Vagina (tissue), 2 donors: ENCODE results near the gene GDI1. TPM values are rescaled to one million over a fixed set of nuclear protein-coding genes. Genes with fewer than 3 reads are reported as not detected.

Experiments used
- DNase-seq, 2 donors: peaks; one replicate each; pipeline ENCODE4 v3.0.0-alpha.2; 2017; ENCODE audit errors: extremely low spot score in 2 of 2
- H3K27ac ChIP-seq: fragments of 200-600 bp; sonication (generic); one replicate; pipeline ENCODE4 v1.5.1; 2019
- H3K27me3 ChIP-seq: fragments of 200-600 bp; sonication (generic); one replicate; pipeline ENCODE4 v1.5.1; 2019
- H3K36me3 ChIP-seq, 2 donors: fragments of 200-600 bp; sonication (generic); one replicate each; pipeline ENCODE4 v1.5.1; 2017 to 2019
- H3K4me1 ChIP-seq: fragments of 200-600 bp; sonication (generic); one replicate; pipeline ENCODE4 v1.5.1; 2019
- H3K4me3 ChIP-seq, 2 donors: fragments of 200-600 bp; sonication (generic); 1 replicate in 1 of 2; 2 replicates in 1 of 2; pipeline ENCODE4 v1.5.1; 2016 to 2019
- H3K9me3 ChIP-seq: fragments of 200-600 bp; sonication (generic); one replicate; pipeline ENCODE4 v1.5.1; 2019
- CTCF ChIP-seq, 3 experiments: fragments of 450-650 bp in 2 of 3; fragments of 200-600 bp in 1 of 3; sonication (generic) in 1 of 3; IDR thresholded peaks; one replicate each; pipeline ENCODE4 v1.5.1; 2017 to 2019; ENCODE audit warnings: antibody characterized with exemption in 3 of 3, mild to moderate bottlenecking in 2 of 3, moderate library complexity in 2 of 3
- POLR2A ChIP-seq, 2 donors: fragments of 450-650 bp; IDR thresholded peaks; one replicate each; pipeline ENCODE4 v1.6.1; 2017; ENCODE audit warnings: antibody characterized with exemption in 2 of 2, mild to moderate bottlenecking in 2 of 2, moderate library complexity in 2 of 2
- POLR2AphosphoS5 ChIP-seq, 2 donors: sonication (generic); formaldehyde crosslinking; IDR thresholded peaks; one replicate each; pipeline ENCODE4 v1.9.0; 2017; ENCODE audit warnings: antibody characterized with exemption in 2 of 2, mild to moderate bottlenecking in 2 of 2, low read depth in 1 of 2; ENCODE audit not compliant: insufficient read depth in 1 of 2
- intact Hi-C: fragments of 100-400 bp; cut with DNase I; formaldehyde crosslinking; loops from one replicate; pipeline ENCODE4 v1.15.1; 2023
- total RNA-seq: library from RNA; depleted of rRNA; stranded (reverse); fragments of >200 nt; gene quantifications from one replicate; pipeline ENCODE4 v1.2.3, GENCODE V29; 2016

GDI1 gene
- total RNA-seq, 1 donor from 2014 or later: 116 TPM

DNA sequence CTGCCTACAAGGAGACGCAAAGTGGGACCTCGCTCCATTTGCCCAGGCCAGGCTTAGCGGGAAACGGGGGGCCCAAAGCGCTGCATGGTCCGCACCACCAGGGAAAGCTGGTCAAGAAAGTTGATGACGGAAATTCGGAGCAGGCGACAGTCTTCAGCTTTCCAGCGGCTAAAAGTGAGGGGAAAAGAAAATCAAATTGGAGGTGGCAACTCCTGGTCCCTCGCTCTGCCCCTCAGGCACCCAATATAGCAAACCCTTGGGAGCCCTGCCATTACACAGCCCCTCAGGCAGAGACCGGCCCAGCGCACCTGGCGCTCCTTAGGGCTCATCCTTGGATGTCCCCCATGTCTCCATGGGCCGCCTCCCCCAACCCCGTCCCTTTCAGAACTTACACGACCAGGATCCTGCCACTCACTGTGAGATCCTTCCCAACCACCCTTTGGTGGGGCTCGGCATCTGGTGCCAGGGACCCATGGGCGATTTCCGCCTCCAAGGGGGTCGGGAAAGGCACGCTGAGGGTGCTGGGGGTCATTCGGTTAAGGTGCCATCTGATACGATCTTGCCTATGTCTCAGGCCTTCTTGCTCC lies 41.0 kb downstream of the GDI1 start:
- H3K9me3 ChIP-seq: no peaks in the 10 kb centered on the region
- intact Hi-C loops: loop anchor here (5.0 kb wide), 1 partner anchor 39 kb away; the partner anchor contains the start of gene FAM3A

DNA sequence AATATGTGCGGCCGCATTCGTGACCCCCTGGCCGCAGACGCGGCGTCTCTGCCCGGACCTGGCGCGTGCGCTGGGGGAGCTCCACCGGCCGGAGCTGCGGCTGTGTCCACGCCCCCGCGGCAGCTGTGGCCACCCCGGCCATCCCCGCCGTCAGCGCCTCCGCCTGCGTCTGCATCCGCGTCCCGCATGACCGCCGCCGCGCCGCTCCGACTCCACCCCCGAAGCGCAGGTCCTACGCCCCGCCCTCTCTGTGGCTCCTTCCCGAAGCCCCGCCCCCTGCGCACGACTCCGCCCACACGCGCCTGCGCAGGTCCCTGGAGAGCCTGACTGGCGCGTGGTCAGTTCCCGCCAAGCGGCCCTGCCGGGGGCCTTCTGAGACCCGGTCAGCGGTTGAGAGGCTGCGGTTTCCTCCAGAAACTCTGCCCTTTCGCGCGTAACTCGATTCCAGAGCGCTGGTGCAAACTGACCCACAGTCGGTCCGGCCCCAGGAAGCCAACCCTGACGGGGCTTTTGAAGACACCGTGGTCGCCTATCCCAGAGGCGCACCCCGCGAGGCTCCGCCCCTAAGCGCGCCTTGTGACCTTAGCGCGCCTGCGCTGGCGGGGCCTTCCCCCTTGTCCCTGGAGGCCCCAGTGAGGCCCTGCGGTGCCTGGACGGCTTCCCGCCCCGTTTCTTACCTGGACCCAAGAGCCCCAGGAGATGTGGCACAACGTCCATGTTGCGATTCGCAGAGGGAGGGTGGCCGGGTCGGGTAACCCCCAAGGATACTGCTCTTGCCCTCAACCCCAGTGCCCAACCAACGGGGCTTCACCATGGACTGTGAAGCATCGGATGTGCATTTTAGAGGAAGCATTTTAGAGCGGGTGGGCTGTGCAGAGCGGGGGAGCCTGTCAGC lies 42.0 kb downstream of the GDI1 start, which contains the start of gene LAGE3:
TSS of gene LAGE3 (minus strand) at position 554 of the 895 bp plus-strand sequence. CDS start at position 188, 366 bp downstream.
- Histone ChIP-seq H3K4me1 (peaks cover 5% of the 10 kb centered on the region), H3K27ac (peak within 1 kb of the TSS; percentile 72), H3K4me3 (peak within 1 kb of the TSS; percentile 49 to 52), H3K27me3 (no peaks in the 10 kb centered on the region), H3K9me3 (no peaks in the 10 kb centered on the region), H3K36me3 (no peaks in the 10 kb centered on the region)
- no peak for DNase-seq
- peak; percentile 75 to 85 for TF ChIP-seq POLR2AphosphoS5 (IDR thresholded peaks at IDR 0.05; ENCODE audit: insufficient read depth in 1 of 2, low read depth in 1 of 2)
- peak in 1 of 2 donors; percentile 28 for TF ChIP-seq POLR2A (IDR thresholded peaks at IDR 0.05)
- TF ChIP-seq CTCF (IDR thresholded peaks at IDR 0.05): no peak
- intact Hi-C loops: loop anchor here (5.0 kb wide), 1 partner anchor 38 kb away; the partner anchor contains the start of gene FAM3A

More for the DNA sequence above, 41.0 kb downstream of the GDI1 start:
- no peak for TF ChIP-seq CTCF (IDR thresholded peaks at IDR 0.05)
- TF ChIP-seq POLR2AphosphoS5 (IDR thresholded peaks at IDR 0.05; ENCODE audit: insufficient read depth in 1 of 2, low read depth in 1 of 2): no peak
- no peak for TF ChIP-seq POLR2A (IDR thresholded peaks at IDR 0.05)
- H3K4me3 ChIP-seq: peak overlapping the region; percentile 49 to 52
- H3K36me3 ChIP-seq: no peaks in the 10 kb centered on the region
- H3K27me3 ChIP-seq: no peaks in the 10 kb centered on the region
- DNase-seq: no peak
- H3K4me1 ChIP-seq: peaks cover 5% of the 10 kb centered on the region
- H3K27ac ChIP-seq: peak overlapping the region; percentile 72

DNA sequence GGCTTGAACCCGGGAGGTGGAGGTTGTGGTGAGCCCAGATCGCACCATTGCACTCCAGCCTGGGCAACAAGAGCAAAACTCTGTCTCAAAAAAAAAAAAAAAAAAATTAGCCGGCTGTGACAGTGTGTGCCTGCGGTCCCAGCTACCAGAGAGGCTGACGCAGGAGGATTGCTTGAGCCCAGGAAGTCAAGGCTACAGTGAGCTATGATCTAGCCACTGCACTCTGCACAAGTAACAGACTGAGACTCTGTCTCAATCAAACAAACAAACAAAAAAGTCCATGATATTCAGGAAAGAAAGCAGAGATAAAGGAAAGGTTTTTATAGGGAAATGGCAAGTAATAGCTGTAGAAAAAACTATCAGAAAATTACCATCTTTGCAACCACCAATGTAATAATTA lies 44.2 kb downstream of the GDI1 start:
- intact Hi-C loops: no loop called here

GRCh38 chrX:154481911-154482601 lies 45.1 kb downstream of the GDI1 start:
- Histone ChIP-seq H3K4me1 (peaks cover 18% of the 10 kb centered on the region), H3K4me3 (no peak overlapping the region), H3K27me3 (no peaks in the 10 kb centered on the region), H3K9me3 (no peaks in the 10 kb centered on the region), H3K27ac (no peak overlapping the region), H3K36me3 (no peaks in the 10 kb centered on the region)
- no peak for TF ChIP-seq POLR2AphosphoS5 (IDR thresholded peaks at IDR 0.05; ENCODE audit: insufficient read depth in 1 of 2, low read depth in 1 of 2)
- no peak for TF ChIP-seq POLR2A (IDR thresholded peaks at IDR 0.05)
- no peak for TF ChIP-seq CTCF (IDR thresholded peaks at IDR 0.05)
- intact Hi-C loops: no loop called here
- DNase-seq: no peak

More for the DNA sequence above, 44.2 kb downstream of the GDI1 start:
- Histone ChIP-seq H3K4me1 (peaks cover 18% of the 10 kb centered on the region), H3K36me3 (no peaks in the 10 kb centered on the region), H3K27ac (no peak overlapping the region), H3K9me3 (no peaks in the 10 kb centered on the region), H3K27me3 (no peaks in the 10 kb centered on the region), H3K4me3 (no peak overlapping the region)
- no peak for DNase-seq
- TF ChIP-seq CTCF (IDR thresholded peaks at IDR 0.05) (no peak), POLR2A (IDR thresholded peaks at IDR 0.05) (no peak)
